Measurements from ENCODE around the gene TAF1. TPM values are rescaled to one million over a fixed set of nuclear protein-coding genes. Genes with fewer than 3 reads are reported as not detected.
"Not testable (repeated sequence)": the region's sequence is repeated elsewhere in the genome, so short reads cannot be mapped to it uniquely, and the experiment has no call there.

The TAF1 gene
- total RNA-seq, 2 experiments from 2014 or later: 29.0 to 33.0 TPM

GRCh38 chrX:71440401-71440800 is 74.2 kb downstream of the TAF1 start:
- no peaks in the 10 kb centered on the region for H3K9me3 Mint-ChIP-seq
- H3K4me3 Mint-ChIP-seq: no peak overlapping the region
- ChIA-PET CTCF (no interaction called here), POLR2A (no interaction called here)
- H3K36me3 Mint-ChIP-seq (ENCODE audit: low read depth): peaks cover 38% of the 10 kb centered on the region
- H3K27me3 Mint-ChIP-seq: no peaks in the 10 kb centered on the region
- no peak overlapping the region for H3K27ac Mint-ChIP-seq
- no peak for DNase-seq
- H3K4me1 Mint-ChIP-seq: peaks cover 3% of the 10 kb centered on the region

GRCh38 chrX:71441809-71442208 is 75.7 kb downstream of the TAF1 start:
- H3K4me3 Mint-ChIP-seq, H3K27ac Mint-ChIP-seq, POLR2A ChIA-PET, DNase-seq, H3K27me3 Mint-ChIP-seq, CTCF ChIA-PET, H3K4me1 Mint-ChIP-seq, H3K9me3 Mint-ChIP-seq: not testable (repeated sequence)
- peaks cover 41% of the 10 kb centered on the region for H3K36me3 Mint-ChIP-seq (ENCODE audit: low read depth)

GRCh38 chrX:71450433-71451106 is 84.4 kb downstream of the TAF1 start:
- ChIA-PET POLR2A (no interaction called here), CTCF (no interaction called here)
- H3K4me3 Mint-ChIP-seq: no peak overlapping the region
- no peak for DNase-seq
- H3K27me3 Mint-ChIP-seq: no peaks in the 10 kb centered on the region
- peaks cover 24% of the 10 kb centered on the region for H3K36me3 Mint-ChIP-seq (ENCODE audit: low read depth)
- no peaks in the 10 kb centered on the region for H3K4me1 Mint-ChIP-seq
- H3K9me3 Mint-ChIP-seq: no peaks in the 10 kb centered on the region
- H3K27ac Mint-ChIP-seq: no peak overlapping the region

GRCh38 chrX:71451518-71451917 is 85.4 kb downstream of the TAF1 start:
- H3K27ac Mint-ChIP-seq, CTCF ChIA-PET, POLR2A ChIA-PET, H3K9me3 Mint-ChIP-seq, H3K4me3 Mint-ChIP-seq, H3K27me3 Mint-ChIP-seq, DNase-seq, H3K4me1 Mint-ChIP-seq: not testable (repeated sequence)
- peaks cover 32% of the 10 kb centered on the region for H3K36me3 Mint-ChIP-seq (ENCODE audit: low read depth)

- H3K36me3 Mint-ChIP-seq (ENCODE audit: low read depth): peaks cover 41% of the 10 kb centered on the region
- no peaks in the 10 kb centered on the region for H3K27me3 Mint-ChIP-seq
- no peak for DNase-seq
- no peaks in the 10 kb centered on the region for H3K4me1 Mint-ChIP-seq
- ChIA-PET POLR2A (no interaction called here), CTCF (no interaction called here)
- no peaks in the 10 kb centered on the region for H3K9me3 Mint-ChIP-seq
- no peak overlapping the region for H3K27ac Mint-ChIP-seq
- no peak overlapping the region for H3K4me3 Mint-ChIP-seq
These were observed 86.9 kb downstream of the TAF1 start for GRCh38 chrX:71453056-71453455.

- ChIA-PET CTCF (no interaction called here), POLR2A (no interaction called here)
- Mint-ChIP-seq H3K9me3 (no peaks in the 10 kb centered on the region), H3K36me3 (ENCODE audit: low read depth) (peaks cover 50% of the 10 kb centered on the region), H3K27me3 (no peaks in the 10 kb centered on the region), H3K27ac (no peak overlapping the region), H3K4me1 (no peaks in the 10 kb centered on the region), H3K4me3 (no peak overlapping the region)
- no peak for DNase-seq
These were observed 88.1 kb downstream of the TAF1 start for GRCh38 chrX:71454222-71454621.

GRCh38 chrX:71458866-71459265 is 92.7 kb downstream of the TAF1 start:
- H3K4me3 Mint-ChIP-seq: no peak overlapping the region
- DNase-seq: no peak
- H3K27ac Mint-ChIP-seq: no peak overlapping the region
- POLR2A ChIA-PET: no interaction called here
- no peaks in the 10 kb centered on the region for H3K27me3 Mint-ChIP-seq
- H3K4me1 Mint-ChIP-seq: no peaks in the 10 kb centered on the region
- CTCF ChIA-PET: no interaction called here
- no peaks in the 10 kb centered on the region for H3K9me3 Mint-ChIP-seq
- peaks cover 80% of the 10 kb centered on the region for H3K36me3 Mint-ChIP-seq (ENCODE audit: low read depth)

- CTCF ChIA-PET: interaction anchor here (0.6 kb wide), 1 partner anchor 94 kb away, joined by 3 read pairs; no protein-coding TSS in a partner anchor
These were observed 98.8 kb downstream of the TAF1 start for GRCh38 chrX:71464968-71465367.

GRCh38 chrX:71466979-71467523 is 100.9 kb downstream of the TAF1 start:
- CTCF ChIA-PET: no interaction called here
- no peak overlapping the region for H3K27ac Mint-ChIP-seq
- H3K4me3 Mint-ChIP-seq: no peak overlapping the region
- peaks cover 28% of the 10 kb centered on the region for H3K36me3 Mint-ChIP-seq (ENCODE audit: low read depth)
- POLR2A ChIA-PET: no interaction called here
- no peak for DNase-seq
- no peaks in the 10 kb centered on the region for H3K27me3 Mint-ChIP-seq
- no peaks in the 10 kb centered on the region for H3K4me1 Mint-ChIP-seq
- H3K9me3 Mint-ChIP-seq: no peaks in the 10 kb centered on the region

More at GRCh38 chrX:71464968-71465367, 98.8 kb downstream of the TAF1 start:
- peaks cover 48% of the 10 kb centered on the region for H3K36me3 Mint-ChIP-seq (ENCODE audit: low read depth)
- H3K4me1 Mint-ChIP-seq: no peaks in the 10 kb centered on the region
- POLR2A ChIA-PET: no interaction called here
- DNase-seq: no peak
- H3K27me3 Mint-ChIP-seq: no peaks in the 10 kb centered on the region
- no peak overlapping the region for H3K27ac Mint-ChIP-seq
- H3K9me3 Mint-ChIP-seq: no peaks in the 10 kb centered on the region
- no peak overlapping the region for H3K4me3 Mint-ChIP-seq

- no peak for DNase-seq
- H3K27ac Mint-ChIP-seq: no peak overlapping the region
- H3K9me3 Mint-ChIP-seq: no peaks in the 10 kb centered on the region
- ChIA-PET CTCF (no interaction called here), POLR2A (no interaction called here)
- H3K36me3 Mint-ChIP-seq (ENCODE audit: low read depth): no peaks in the 10 kb centered on the region
- no peak overlapping the region for H3K4me3 Mint-ChIP-seq
- no peaks in the 10 kb centered on the region for H3K27me3 Mint-ChIP-seq
- H3K4me1 Mint-ChIP-seq: peaks cover 5% of the 10 kb centered on the region
These were observed 109.8 kb downstream of the TAF1 start for GRCh38 chrX:71475785-71476540.

GRCh38 chrX:71482228-71482958 is 116.2 kb downstream of the TAF1 start:
- ChIA-PET CTCF (no interaction called here), POLR2A (no interaction called here)
- Mint-ChIP-seq H3K4me3 (no peak overlapping the region), H3K9me3 (no peaks in the 10 kb centered on the region), H3K27me3 (no peaks in the 10 kb centered on the region), H3K27ac (no peak overlapping the region), H3K36me3 (ENCODE audit: low read depth) (no peaks in the 10 kb centered on the region), H3K4me1 (no peaks in the 10 kb centered on the region)
- DNase-seq: no peak

GRCh38 chrX:71487814-71488213 is 121.7 kb downstream of the TAF1 start:
- Mint-ChIP-seq H3K4me3 (no peak overlapping the region), H3K9me3 (no peaks in the 10 kb centered on the region), H3K36me3 (ENCODE audit: low read depth) (no peaks in the 10 kb centered on the region), H3K27me3 (no peaks in the 10 kb centered on the region), H3K4me1 (peaks cover 9% of the 10 kb centered on the region), H3K27ac (no peak overlapping the region)
- no peak for DNase-seq
- ChIA-PET CTCF (no interaction called here), POLR2A (interaction anchor here (1.3 kb wide), 1 partner anchor 10 kb away, joined by 3 read pairs; no protein-coding TSS in a partner anchor)

- Mint-ChIP-seq H3K9me3 (peaks cover 2% of the 10 kb centered on the region), H3K4me1 (peaks cover 13% of the 10 kb centered on the region), H3K4me3 (no peak overlapping the region), H3K36me3 (ENCODE audit: low read depth) (no peaks in the 10 kb centered on the region), H3K27ac (no peak overlapping the region), H3K27me3 (no peaks in the 10 kb centered on the region)
- CTCF ChIA-PET: interaction anchor here (0.7 kb wide), 1 partner anchor 101 kb away, joined by 3 read pairs; no protein-coding TSS in a partner anchor
- POLR2A ChIA-PET: interaction anchor here (1.4 kb wide), 1 partner anchor 42 kb away, joined by 4 read pairs; no protein-coding TSS in a partner anchor
- DNase-seq: no peak
These were observed 123.4 kb downstream of the TAF1 start for GRCh38 chrX:71489540-71489939.
